DND-41 (cell line): ENCODE data around the gene ZNHIT1.

Source experiments
- ATAC-seq: fragments of 200-7000 bp; cut with Tn5 transposase; 3 replicates; pipeline ENCODE4 v1.9.1; 2021; ENCODE audit warnings: low read depth; ENCODE audit not compliant: insufficient read depth
- DNase-seq: peaks from one replicate; pipeline ENCODE4 v3.0.0-alpha.2; 2020
- H2AFZ ChIP-seq: 2 replicates; pipeline ENCODE4 v1.6.0; 2012; ENCODE audit warnings: low read depth, low read length
- H3K27ac ChIP-seq: 2 replicates; pipeline ENCODE4 v1.5.1; 2012; ENCODE audit warnings: low read length, inconsistent platforms
- H3K27me3 ChIP-seq: fragments of 200-600 bp; sonication (generic); 2 replicates; pipeline ENCODE4 v1.6.0; 2012; ENCODE audit warnings: low read length, mild to moderate bottlenecking, inconsistent platforms; ENCODE audit not compliant: insufficient read depth, poor library complexity
- H3K36me3 ChIP-seq: 2 replicates; pipeline ENCODE4 v1.5.1; 2012; ENCODE audit warnings: low read length, inconsistent platforms; ENCODE audit not compliant: insufficient read depth
- H3K4me1 ChIP-seq: 2 replicates; pipeline ENCODE4 v1.5.1; 2012; ENCODE audit warnings: mild to moderate bottlenecking, low read length; ENCODE audit not compliant: insufficient read depth
- H3K4me2 ChIP-seq: 2 replicates; pipeline ENCODE4 v1.6.0; 2012; ENCODE audit warnings: mild to moderate bottlenecking, moderate library complexity, low read length, inconsistent platforms; ENCODE audit not compliant: insufficient read depth
- H3K4me3 ChIP-seq, 2 experiments: fragments of 200-600 bp in 1 of 2; shearing (Covaris generic) in 1 of 2; 2 replicates each; pipeline ENCODE4 v1.5.1; 2012 to 2016; ENCODE audit warnings: inconsistent platforms in 2 of 2, low read length in 2 of 2, mild to moderate bottlenecking in 2 of 2, low read depth in 1 of 2, moderate library complexity in 1 of 2
- H3K79me2 ChIP-seq: 2 replicates; pipeline ENCODE4 v1.6.0; 2012; ENCODE audit warnings: low read length, inconsistent platforms; ENCODE audit not compliant: insufficient read depth
- H3K9ac ChIP-seq: 2 replicates; pipeline ENCODE4 v1.6.0; 2012; ENCODE audit warnings: low read depth, mild to moderate bottlenecking, inconsistent platforms, low read length, moderate library complexity
- H3K9me3 ChIP-seq: 2 replicates; pipeline ENCODE4 v1.5.1; 2012; ENCODE audit warnings: low read length, moderate library complexity, mild to moderate bottlenecking, inconsistent platforms; ENCODE audit not compliant: insufficient read depth, severe bottlenecking
- H4K20me1 ChIP-seq: 2 replicates; pipeline ENCODE4 v1.6.0; 2012; ENCODE audit warnings: low read length; ENCODE audit not compliant: insufficient read depth
- EZH2 ChIP-seq: IDR thresholded peaks from 3 replicates; pipeline ENCODE4 v1.6.1; 2012; ENCODE audit warnings: borderline replicate concordance, low read depth, mild to moderate bottlenecking, moderate library complexity, low read length, inconsistent platforms; ENCODE audit not compliant: severe bottlenecking
- TF ChIP-seq, protein P1 (sequence below): IDR thresholded peaks from 2 replicates; pipeline ENCODE4 v1.5.1; 2012; ENCODE audit warnings: borderline replicate concordance, low read length, moderate library complexity, mild to moderate bottlenecking; ENCODE audit not compliant: poor library complexity, severe bottlenecking; ENCODE audit errors: extremely low read depth

ZNHIT1 gene

DNA sequence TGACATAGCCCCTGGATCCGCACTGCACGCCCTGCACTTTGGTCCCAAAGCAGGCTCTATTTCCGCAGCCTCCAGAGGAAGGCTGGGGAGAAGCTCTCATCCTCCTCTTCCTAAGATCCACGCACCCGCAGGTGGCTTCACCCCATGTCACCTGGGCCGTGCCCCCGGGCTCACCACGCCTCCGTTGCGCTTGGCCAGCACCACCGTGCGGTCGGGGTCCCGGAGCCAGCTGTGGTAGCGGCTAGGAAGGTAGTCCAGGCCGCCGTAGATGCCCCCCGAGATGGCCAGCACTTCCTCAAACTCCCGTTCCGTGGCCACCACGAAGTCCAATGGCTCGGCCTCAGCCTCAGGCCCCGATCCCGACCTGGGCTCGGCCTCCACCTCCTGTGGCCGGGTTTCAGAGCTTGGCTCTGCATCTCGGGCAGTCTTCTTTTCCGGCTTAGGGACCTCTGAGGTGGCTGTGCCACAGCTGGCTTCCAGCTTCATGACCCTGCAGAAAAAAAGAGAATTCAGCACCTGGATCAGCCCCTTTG, 43.6 kb upstream of the ZNHIT1 start:
- Histone ChIP-seq H3K4me1 (peaks cover 36% of the 10 kb centered on the region), H3K36me3 (no peaks in the 10 kb centered on the region), H4K20me1 (peaks cover 27% of the 10 kb centered on the region), H3K79me2 (no peaks in the 10 kb centered on the region), H3K9ac (no peak overlapping the region), H2AFZ (no peak overlapping the region), H3K4me3 (no peak overlapping the region), H3K4me2 (no peak overlapping the region), H3K27ac (no peak overlapping the region), H3K9me3 (no peaks in the 10 kb centered on the region), H3K27me3 (peaks cover 4% of the 10 kb centered on the region)
- no peak for ATAC-seq
- TF ChIP-seq EZH2: no peak
- TF ChIP-seq, protein P1, sequence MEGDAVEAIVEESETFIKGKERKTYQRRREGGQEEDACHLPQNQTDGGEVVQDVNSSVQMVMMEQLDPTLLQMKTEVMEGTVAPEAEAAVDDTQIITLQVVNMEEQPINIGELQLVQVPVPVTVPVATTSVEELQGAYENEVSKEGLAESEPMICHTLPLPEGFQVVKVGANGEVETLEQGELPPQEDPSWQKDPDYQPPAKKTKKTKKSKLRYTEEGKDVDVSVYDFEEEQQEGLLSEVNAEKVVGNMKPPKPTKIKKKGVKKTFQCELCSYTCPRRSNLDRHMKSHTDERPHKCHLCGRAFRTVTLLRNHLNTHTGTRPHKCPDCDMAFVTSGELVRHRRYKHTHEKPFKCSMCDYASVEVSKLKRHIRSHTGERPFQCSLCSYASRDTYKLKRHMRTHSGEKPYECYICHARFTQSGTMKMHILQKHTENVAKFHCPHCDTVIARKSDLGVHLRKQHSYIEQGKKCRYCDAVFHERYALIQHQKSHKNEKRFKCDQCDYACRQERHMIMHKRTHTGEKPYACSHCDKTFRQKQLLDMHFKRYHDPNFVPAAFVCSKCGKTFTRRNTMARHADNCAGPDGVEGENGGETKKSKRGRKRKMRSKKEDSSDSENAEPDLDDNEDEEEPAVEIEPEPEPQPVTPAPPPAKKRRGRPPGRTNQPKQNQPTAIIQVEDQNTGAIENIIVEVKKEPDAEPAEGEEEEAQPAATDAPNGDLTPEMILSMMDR: no peak
- DNase-seq: no peak

DNA sequence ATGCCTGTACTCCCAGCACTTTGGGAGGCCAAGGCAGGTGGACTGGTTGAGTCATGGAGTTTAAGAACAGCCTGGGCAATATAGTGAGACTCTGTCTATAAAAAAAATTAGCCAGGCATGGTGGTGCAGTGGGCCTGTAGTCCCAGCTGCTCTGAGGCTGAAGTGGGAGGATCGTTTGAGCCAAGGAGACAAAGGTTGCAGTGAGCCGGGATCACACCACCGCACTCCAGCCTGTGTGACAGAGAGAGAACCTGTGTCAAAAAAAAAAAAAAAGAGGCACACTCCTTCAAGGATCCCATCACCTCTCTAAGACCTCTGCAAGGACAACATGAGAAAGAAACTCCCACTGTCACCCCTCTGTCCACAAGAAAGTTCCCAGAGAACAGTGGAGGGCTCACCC, 42.3 kb upstream of the ZNHIT1 start:
- H3K27ac ChIP-seq: no peak overlapping the region
- H3K4me2 ChIP-seq: no peak overlapping the region
- no peak for ATAC-seq
- no peak overlapping the region for H3K9ac ChIP-seq
- no peaks in the 10 kb centered on the region for H3K9me3 ChIP-seq
- H3K27me3 ChIP-seq: no peaks in the 10 kb centered on the region
- TF ChIP-seq, protein P1: no peak
- no peak for TF ChIP-seq EZH2
- no peak overlapping the region for H2AFZ ChIP-seq
- H3K4me3 ChIP-seq: no peak overlapping the region
- peaks cover 18% of the 10 kb centered on the region for H4K20me1 ChIP-seq
- H3K36me3 ChIP-seq: no peaks in the 10 kb centered on the region
- H3K4me1 ChIP-seq: peaks cover 24% of the 10 kb centered on the region
- no peak for DNase-seq
- no peaks in the 10 kb centered on the region for H3K79me2 ChIP-seq

DNA sequence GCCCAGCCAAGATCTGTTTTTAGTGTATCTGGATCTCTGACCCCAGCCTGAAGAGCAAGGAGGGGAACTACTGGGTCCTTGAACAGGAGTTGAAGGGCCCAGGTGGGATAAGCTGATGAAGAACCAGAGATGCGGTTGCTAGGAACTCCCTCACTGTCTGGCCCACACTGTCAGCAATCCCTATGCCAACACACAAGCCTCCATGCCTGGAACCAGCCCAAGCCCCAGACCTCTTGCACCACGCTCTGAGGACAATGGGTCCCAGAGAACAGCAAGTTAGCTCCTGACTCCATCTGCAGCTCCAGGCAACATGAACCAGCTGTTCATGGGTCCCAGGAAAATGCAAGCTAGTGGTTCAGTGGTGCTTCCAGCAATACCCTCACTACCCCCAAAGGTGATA, 40.3 kb upstream of the ZNHIT1 start:
- peaks cover 4% of the 10 kb centered on the region for H3K4me1 ChIP-seq
- ATAC-seq: no peak
- no peaks in the 10 kb centered on the region for H3K36me3 ChIP-seq
- H3K4me2 ChIP-seq: no peak overlapping the region
- no peak overlapping the region for H2AFZ ChIP-seq
- H3K79me2 ChIP-seq: no peaks in the 10 kb centered on the region
- no peaks in the 10 kb centered on the region; the same call in none of the 2 replicates for H4K20me1 ChIP-seq
- H3K27me3 ChIP-seq: no peaks in the 10 kb centered on the region
- no peak overlapping the region for H3K4me3 ChIP-seq
- no peak overlapping the region for H3K27ac ChIP-seq
- no peaks in the 10 kb centered on the region for H3K9me3 ChIP-seq
- H3K9ac ChIP-seq: no peak overlapping the region
- TF ChIP-seq EZH2: no peak
- TF ChIP-seq, protein P1: no peak
- DNase-seq: no peak
